Measurements from ENCODE around the gene HBS1L.

- no peak for TF ChIP-seq CTCF (IDR thresholded peaks at IDR 0.05; ENCODE audit: poor library complexity)
- no peak for TF ChIP-seq EZH2 (IDR thresholded peaks at IDR 0.05; ENCODE audit: borderline replicate concordance)
- TF ChIP-seq EZH2phosphoT487 (IDR thresholded peaks at IDR 0.05; ENCODE audit: low read depth, severe bottlenecking, unreplicated experiment): no peak
Measured at GRCh38 chr6:135073217-135073616, 18.6 kb upstream of the HBS1L start.

All from hepatocyte (in vitro differentiated cells).